Activated T-cell treated with anti-CD3 and anti-CD28 coated beads, Interleukin-2, amount 50 U/mL, for 48 hours (primary cell): ENCODE measurements around the gene XCL2.
A peak's percentile ranks its signal among the peaks of the same experiment; 100 is the strongest.
"Not testable (repeated sequence)": the region's sequence is repeated elsewhere in the genome, so short reads cannot be mapped to it uniquely, and the experiment has no call there.

ENCODE experiments used
- DNase-seq, 2 experiments: peaks; one replicate each; pipeline ENCODE4 v3.0.0-alpha.2; 2020

The XCL2 gene

GRCh38 chr1:168543840-168544498 is at the start of gene XCL2:
Gene XCL2 (minus strand): TSS chr1:168543997. CDS start chr1:168543964, 33 bp downstream.
- DNase-seq, result not testable (repeated sequence)

GRCh38 chr1:168591641-168592250 is 47.9 kb upstream of the XCL2 start:
- no peak for DNase-seq

GRCh38 chr1:168591066-168591465 is 47.3 kb upstream of the XCL2 start:
- no peak for DNase-seq

- DNase-seq, result no peak
These were observed 45.4 kb upstream of the XCL2 start for GRCh38 chr1:168589167-168589566.

- no peak for DNase-seq
These were observed 42.1 kb upstream of the XCL2 start for GRCh38 chr1:168585937-168586336.

GRCh38 chr1:168585191-168585590 is 41.4 kb upstream of the XCL2 start:
- no peak for DNase-seq

GRCh38 chr1:168583571-168583970 is 39.8 kb upstream of the XCL2 start:
- no peak for DNase-seq

GRCh38 chr1:168582688-168583336 is 39.0 kb upstream of the XCL2 start:
- no peak for DNase-seq

GRCh38 chr1:168581817-168582572 is 38.2 kb upstream of the XCL2 start:
- DNase-seq, result no peak

- DNase-seq, result not testable (repeated sequence)
These were observed 37.2 kb upstream of the XCL2 start for GRCh38 chr1:168580991-168581390.

GRCh38 chr1:168580290-168580689 is 36.5 kb upstream of the XCL2 start:
- DNase-seq, result not testable (repeated sequence)

- DNase-seq, result not testable (repeated sequence)
These were observed 34.9 kb upstream of the XCL2 start for GRCh38 chr1:168578531-168579185.

GRCh38 chr1:168576245-168576688 is 32.5 kb upstream of the XCL2 start, which contains the start of gene XCL1:
Gene XCL1 (plus strand): TSS chr1:168576605. CDS start chr1:168576638, 33 bp downstream.
- DNase-seq, result peak; percentile 29 to 38

- DNase-seq, result not testable (repeated sequence)
These were observed 30.4 kb upstream of the XCL2 start for GRCh38 chr1:168574234-168574633.

- DNase-seq, result no peak
These were observed 28.8 kb upstream of the XCL2 start for GRCh38 chr1:168572633-168573032.

- DNase-seq, result no peak
These were observed 26.9 kb upstream of the XCL2 start for GRCh38 chr1:168570652-168571051.

GRCh38 chr1:168568346-168568745 is 24.5 kb upstream of the XCL2 start:
- no peak for DNase-seq

- no peak for DNase-seq
These were observed 23.8 kb upstream of the XCL2 start for GRCh38 chr1:168567568-168567967.

GRCh38 chr1:168567007-168567406 is 23.2 kb upstream of the XCL2 start:
- DNase-seq, result no peak

- no peak for DNase-seq
These were observed 22.0 kb upstream of the XCL2 start for GRCh38 chr1:168565825-168566224.

- DNase-seq, result no peak
These were observed 18.2 kb upstream of the XCL2 start for GRCh38 chr1:168561989-168562388.

GRCh38 chr1:168560370-168560769 is 16.6 kb upstream of the XCL2 start:
- DNase-seq, result no peak

- no peak for DNase-seq
These were observed 12.8 kb upstream of the XCL2 start for GRCh38 chr1:168556647-168557046.
